Measurements from ENCODE around the gene CTNND2.

Gene CTNND2

DNA sequence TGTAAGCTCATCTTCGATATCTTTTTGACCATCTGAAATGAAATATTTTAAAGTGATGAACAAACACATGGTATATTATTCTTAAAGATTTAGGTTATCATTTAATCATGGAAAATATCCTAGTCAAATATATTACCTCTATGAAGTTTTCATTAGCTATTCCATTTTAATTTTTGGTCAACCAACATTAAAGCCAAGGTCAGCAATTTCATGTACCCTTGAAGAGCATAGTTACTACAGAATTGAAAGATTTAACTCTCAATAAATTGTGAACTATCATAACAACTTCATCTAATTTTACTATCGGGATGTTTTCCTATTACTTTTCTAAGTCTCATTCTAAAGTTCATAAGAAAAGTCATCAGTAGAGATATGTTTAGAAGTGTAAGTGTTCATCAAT lies 492.6 kb downstream of the CTNND2 start:
- no peak for DNase-seq (ENCODE audit: insufficient read length, low spot score)
- no peak for FAIRE-seq
- no peak for TF ChIP-seq POLR2A (IDR thresholded peaks at IDR 0.05; ENCODE audit: low read depth, low read length)

DNA sequence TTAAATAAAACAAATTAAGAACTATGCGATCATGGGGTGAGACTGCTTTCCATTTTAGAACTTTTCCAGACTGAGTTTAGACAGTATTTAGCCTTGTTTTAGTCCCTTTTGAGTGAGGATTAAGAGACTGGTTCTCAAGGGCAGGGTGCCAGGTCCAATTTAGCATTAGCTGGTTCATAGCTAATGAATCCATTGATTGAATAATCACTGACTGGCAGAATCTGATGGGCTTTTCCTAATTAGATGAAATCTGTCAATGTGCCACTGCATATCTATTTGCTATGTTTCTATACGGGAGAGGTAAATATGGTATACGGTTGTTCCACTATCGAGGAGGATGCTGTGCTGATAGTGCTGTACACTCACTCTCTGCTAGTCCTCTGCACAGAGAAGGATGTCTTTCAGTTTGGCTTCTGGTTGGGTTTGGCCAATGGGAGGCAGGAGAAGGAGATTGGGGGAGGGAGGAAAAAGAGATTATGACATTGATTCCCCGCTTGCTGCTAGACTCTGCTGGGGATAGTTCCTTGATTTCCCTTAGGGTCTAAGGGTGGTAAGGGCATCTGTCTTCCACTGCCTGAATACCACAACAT lies 496.6 kb downstream of the CTNND2 start:
- DNase-seq (ENCODE audit: insufficient read length, low spot score), result no peak
- no peak for TF ChIP-seq POLR2A (IDR thresholded peaks at IDR 0.05; ENCODE audit: low read depth, low read length)
- no peak for FAIRE-seq

DNA sequence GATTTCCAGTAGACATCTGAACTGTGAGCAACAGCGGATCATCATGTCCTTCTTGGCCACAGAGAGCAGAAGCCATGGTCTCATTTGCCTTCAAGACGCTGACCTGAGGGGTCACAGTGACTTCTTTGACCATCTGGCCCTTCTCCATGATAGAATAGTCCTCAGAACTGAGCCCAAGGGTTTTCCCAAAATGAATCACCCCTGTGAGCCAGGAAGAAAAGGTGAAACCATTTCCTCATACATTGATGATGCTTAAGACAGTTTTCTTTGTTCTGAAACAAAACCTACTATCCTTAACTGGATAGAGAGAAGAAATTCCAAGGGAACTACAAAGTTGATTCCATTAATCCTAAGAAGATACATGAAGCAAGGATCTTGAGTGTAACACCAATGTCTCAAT lies 503.9 kb downstream of the CTNND2 start:
- DNase-seq (ENCODE audit: insufficient read length, low spot score), result no peak
- no peak for FAIRE-seq

GRCh38 chr5:11398728-11399127 lies 505.5 kb downstream of the CTNND2 start:
- FAIRE-seq, result no peak
- no peak for TF ChIP-seq POLR2A (IDR thresholded peaks at IDR 0.05; ENCODE audit: low read depth, low read length)
- DNase-seq (ENCODE audit: insufficient read length, low spot score), result no peak

More for the DNA sequence above, 503.9 kb downstream of the CTNND2 start:
- TF ChIP-seq POLR2A (IDR thresholded peaks at IDR 0.05; ENCODE audit: low read depth, low read length), result no peak

DNA sequence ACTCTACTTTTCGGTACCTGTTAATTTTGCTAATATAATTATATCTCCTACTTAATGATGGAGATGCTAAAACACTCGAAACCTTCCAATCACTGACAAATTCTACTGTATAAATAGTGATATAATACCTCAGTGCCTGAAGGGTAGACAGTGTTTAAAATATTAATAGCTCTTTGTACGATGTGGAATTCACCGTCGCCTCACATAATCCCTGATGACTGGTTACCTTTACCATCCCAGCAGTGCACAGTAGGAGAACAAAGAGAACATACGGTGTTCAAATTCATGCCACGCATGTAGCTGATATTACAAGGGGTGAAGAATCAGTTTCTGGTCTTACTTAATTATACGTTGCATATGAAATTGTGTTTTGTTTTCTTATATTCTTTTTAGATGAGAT lies 506.7 kb downstream of the CTNND2 start:
- FAIRE-seq (no peak), DNase-seq (ENCODE audit: insufficient read length, low spot score) (no peak)
- TF ChIP-seq POLR2A (IDR thresholded peaks at IDR 0.05; ENCODE audit: low read depth, low read length), result no peak

GRCh38 chr5:11396917-11397316 lies 507.3 kb downstream of the CTNND2 start:
- no peak for TF ChIP-seq POLR2A (IDR thresholded peaks at IDR 0.05; ENCODE audit: low read depth, low read length)
- FAIRE-seq, result no peak
- no peak for DNase-seq (ENCODE audit: insufficient read length, low spot score)

GRCh38 chr5:11394933-11395332 lies 509.3 kb downstream of the CTNND2 start:
- FAIRE-seq, result no peak
- no peak for DNase-seq (ENCODE audit: insufficient read length, low spot score)
- no peak for TF ChIP-seq POLR2A (IDR thresholded peaks at IDR 0.05; ENCODE audit: low read depth, low read length)

DNA sequence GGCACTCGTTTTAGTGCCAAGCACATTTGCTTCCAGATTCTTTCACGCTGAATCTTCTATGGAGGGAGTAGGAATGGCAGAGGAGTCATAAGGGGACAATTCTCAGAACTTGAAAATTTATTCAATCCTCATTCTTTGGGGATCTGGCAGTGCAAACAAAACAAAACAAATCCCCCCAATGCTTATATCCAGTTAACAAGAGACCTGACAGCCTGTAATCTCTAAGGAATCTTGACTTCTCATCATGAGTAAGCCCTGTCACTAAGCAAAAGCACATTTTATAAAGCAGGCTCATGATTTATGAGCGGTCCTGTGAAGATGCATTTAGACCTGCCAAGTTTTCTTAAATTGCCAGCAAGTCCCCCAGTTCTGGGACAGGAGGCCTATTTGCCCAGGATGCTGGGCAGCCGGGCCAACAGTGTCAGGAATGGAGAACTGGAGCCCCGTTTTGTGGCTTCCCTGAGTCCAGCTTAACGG lies 513.9 kb downstream of the CTNND2 start:
- no peak for DNase-seq (ENCODE audit: insufficient read length, low spot score)
- FAIRE-seq, result peak; percentile 64
- no peak for TF ChIP-seq POLR2A (IDR thresholded peaks at IDR 0.05; ENCODE audit: low read depth, low read length)

DNA sequence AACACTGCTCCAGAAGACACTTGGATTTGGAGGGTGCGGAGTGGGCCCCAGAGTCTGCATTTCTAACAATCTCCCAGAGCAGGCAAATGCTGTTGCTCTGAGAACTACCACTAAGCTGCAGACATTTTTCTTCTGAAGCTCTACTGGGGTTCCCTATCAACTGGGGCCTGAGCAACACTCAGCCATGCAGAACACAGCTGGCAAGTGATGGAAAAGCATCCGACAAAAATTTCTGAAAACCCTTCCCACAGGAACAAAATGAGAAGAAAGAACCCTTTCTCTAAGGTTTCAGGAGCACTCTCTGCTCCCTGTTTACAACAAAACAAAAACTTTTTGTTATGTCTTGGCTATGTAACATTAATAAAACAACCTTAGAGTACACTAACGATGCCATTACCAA lies 516.9 kb downstream of the CTNND2 start:
- FAIRE-seq (no peak), DNase-seq (ENCODE audit: insufficient read length, low spot score) (no peak)
- TF ChIP-seq POLR2A (IDR thresholded peaks at IDR 0.05; ENCODE audit: low read depth, low read length), result no peak

DNA sequence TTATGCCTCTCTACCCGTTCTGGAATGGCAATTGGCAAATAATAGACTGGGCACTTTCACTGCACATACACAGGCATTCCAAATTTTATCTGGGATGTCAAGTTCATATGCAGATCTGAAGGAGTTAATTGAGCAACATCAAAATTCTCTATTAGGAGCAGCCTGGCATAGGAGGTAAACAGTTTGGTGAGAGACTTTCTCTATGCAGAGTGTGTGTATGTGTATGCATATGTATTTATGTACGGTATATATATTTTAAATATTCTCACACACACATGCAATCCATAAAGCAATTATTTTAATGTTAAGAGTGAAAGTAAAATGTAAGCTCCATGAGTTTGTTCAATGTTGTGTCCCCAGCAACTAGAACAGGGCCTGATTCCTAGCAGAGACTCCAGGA lies 517.8 kb downstream of the CTNND2 start:
- DNase-seq (ENCODE audit: insufficient read length, low spot score) (no peak), FAIRE-seq (no peak)
- TF ChIP-seq POLR2A (IDR thresholded peaks at IDR 0.05; ENCODE audit: low read depth, low read length), result no peak

GRCh38 chr5:11385901-11386293 lies 518.3 kb downstream of the CTNND2 start:
- FAIRE-seq, result no peak
- TF ChIP-seq POLR2A (IDR thresholded peaks at IDR 0.05; ENCODE audit: low read depth, low read length), result no peak
- no peak for DNase-seq (ENCODE audit: insufficient read length, low spot score)

- no peak for TF ChIP-seq POLR2A (IDR thresholded peaks at IDR 0.05; ENCODE audit: low read depth, low read length)
- FAIRE-seq, result no peak
- no peak for DNase-seq (ENCODE audit: insufficient read length, low spot score)
Measured at GRCh38 chr5:11385251-11385900, 518.9 kb downstream of the CTNND2 start.

DNA sequence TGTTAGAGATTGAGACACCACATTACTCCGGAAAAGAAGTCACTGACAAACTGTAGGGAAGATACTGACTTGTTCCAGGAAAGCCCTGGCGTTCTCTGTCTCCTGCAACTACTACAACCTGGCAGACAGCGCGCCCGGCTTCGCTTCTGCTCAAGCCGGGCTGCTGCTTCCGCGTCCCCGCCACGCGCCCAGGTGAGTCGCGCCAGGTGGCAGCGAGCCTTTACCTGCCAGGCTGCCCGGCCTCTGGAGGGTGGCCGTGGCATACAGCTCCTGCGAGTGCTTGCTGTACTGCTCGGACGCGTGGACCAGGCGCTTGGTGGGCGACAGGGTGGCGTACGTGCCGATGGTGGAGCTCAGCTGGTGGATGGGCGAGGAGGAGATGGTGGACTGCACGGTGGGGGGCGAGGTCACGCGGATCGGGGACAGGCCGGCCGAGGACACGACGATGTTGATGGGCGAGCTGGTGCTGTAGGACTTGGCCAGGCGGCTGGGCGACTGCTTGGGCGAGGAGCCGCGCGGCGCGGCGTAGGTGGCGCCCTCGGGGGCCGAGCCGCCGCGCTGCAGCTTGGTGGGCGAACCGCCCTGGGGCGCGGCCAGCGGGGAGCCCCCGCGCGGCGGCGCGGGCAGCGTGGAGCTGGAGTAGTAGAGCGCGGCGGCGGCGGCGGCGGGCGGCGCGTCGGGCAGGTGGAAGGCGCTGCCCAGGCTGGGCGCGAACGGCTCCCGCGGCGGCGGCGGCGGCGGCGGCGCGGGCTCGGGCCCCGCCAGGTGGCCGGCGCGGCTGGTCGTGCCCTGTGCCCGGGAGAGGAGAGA lies 519.6 kb downstream of the CTNND2 start:
- TF ChIP-seq POLR2A (IDR thresholded peaks at IDR 0.05; ENCODE audit: low read depth, low read length), result no peak
- DNase-seq (ENCODE audit: insufficient read length, low spot score), result no peak
- no peak for FAIRE-seq

- FAIRE-seq (no peak), DNase-seq (ENCODE audit: insufficient read length, low spot score) (no peak)
- TF ChIP-seq POLR2A (IDR thresholded peaks at IDR 0.05; ENCODE audit: low read depth, low read length), result no peak
Measured at GRCh38 chr5:11383506-11384095, 520.6 kb downstream of the CTNND2 start.

All from H54 (cell line).